Iris pigment epithelial cell (primary cell): ENCODE results near the gene RASA3.
"Not testable (repeated sequence)": the region's sequence is repeated elsewhere in the genome, so short reads cannot be mapped to it uniquely, and the experiment has no call there.

ENCODE experiments used
- DNase-seq: peaks from one replicate; pipeline ENCODE4 v3.0.0-alpha.2; 2011; ENCODE audit warnings: low read depth

RASA3 gene, protein sequence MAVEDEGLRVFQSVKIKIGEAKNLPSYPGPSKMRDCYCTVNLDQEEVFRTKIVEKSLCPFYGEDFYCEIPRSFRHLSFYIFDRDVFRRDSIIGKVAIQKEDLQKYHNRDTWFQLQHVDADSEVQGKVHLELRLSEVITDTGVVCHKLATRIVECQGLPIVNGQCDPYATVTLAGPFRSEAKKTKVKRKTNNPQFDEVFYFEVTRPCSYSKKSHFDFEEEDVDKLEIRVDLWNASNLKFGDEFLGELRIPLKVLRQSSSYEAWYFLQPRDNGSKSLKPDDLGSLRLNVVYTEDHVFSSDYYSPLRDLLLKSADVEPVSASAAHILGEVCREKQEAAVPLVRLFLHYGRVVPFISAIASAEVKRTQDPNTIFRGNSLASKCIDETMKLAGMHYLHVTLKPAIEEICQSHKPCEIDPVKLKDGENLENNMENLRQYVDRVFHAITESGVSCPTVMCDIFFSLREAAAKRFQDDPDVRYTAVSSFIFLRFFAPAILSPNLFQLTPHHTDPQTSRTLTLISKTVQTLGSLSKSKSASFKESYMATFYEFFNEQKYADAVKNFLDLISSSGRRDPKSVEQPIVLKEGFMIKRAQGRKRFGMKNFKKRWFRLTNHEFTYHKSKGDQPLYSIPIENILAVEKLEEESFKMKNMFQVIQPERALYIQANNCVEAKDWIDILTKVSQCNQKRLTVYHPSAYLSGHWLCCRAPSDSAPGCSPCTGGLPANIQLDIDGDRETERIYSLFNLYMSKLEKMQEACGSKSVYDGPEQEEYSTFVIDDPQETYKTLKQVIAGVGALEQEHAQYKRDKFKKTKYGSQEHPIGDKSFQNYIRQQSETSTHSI

DNA sequence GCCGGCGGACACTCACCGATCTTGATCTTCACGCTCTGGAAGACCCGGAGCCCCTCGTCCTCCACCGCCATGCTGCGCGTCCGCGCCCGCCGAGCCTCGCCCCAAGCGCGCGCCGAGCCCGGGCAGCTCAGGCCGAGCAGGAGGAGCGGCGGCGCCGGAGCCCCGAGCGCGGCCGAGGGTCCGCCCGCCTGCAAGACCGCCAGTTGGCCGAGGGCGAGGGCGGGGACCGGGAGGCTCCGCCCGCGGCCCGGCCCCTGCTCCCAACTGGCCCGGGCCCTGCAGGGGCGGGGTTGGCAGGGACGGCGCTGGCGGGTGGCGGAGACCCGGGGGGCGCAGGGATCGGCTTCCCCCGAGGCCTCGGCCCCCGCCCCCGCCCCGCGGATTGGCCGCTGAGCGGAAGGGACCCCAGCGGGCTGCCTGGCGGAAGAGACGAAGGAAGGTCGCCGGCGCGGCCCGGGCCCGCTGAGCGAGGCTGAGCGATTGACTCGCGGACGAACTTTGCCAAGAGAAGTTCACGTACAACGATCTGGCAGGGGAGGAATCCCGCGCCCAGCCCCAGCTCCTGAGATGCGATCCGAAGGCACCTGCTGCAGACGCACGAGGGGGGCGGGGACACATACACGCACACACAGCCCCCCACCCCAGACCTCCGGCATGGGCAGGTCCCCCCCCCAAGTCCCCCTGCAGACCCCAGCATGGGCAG lies at the start of gene RASA3:
TSS of gene RASA3 (minus strand) at position 205 of the 703 bp plus-strand sequence. CDS start at position 71, 134 bp downstream.
- DNase-seq, result peak; percentile 91

DNA sequence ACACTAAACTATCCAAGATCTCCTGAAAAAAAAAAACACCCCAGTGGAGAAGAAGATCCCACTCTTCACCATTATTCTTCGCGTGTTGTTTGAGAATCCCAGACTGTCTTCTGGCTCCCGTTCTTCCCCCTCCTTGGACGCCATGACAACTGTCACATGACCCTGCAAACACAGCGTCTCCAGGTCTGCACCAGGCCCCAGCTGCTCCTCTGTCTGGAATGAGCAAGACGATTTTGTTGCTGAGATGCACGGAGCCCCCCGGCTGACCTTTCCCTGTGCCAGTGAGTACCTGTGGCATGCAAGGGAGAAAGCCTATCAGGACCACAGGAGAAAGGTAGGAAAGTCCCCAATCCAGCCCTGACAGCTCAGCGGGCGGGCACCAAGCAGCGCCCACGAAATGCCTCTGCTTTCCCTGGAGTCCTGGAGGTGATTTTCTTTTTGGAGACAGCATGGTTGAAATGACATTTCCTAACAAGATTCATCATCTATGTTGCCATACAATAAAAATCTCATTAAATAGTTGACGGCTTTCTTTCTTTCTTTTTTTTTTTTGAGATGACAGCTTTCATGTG lies 46.8 kb upstream of the RASA3 start, which contains the start of gene CFAP97D2:
TSS of gene CFAP97D2 (plus strand) at position 171 of the 572 bp plus-strand sequence. CDS start at position 245, 74 bp downstream.
- no peak for DNase-seq

DNA sequence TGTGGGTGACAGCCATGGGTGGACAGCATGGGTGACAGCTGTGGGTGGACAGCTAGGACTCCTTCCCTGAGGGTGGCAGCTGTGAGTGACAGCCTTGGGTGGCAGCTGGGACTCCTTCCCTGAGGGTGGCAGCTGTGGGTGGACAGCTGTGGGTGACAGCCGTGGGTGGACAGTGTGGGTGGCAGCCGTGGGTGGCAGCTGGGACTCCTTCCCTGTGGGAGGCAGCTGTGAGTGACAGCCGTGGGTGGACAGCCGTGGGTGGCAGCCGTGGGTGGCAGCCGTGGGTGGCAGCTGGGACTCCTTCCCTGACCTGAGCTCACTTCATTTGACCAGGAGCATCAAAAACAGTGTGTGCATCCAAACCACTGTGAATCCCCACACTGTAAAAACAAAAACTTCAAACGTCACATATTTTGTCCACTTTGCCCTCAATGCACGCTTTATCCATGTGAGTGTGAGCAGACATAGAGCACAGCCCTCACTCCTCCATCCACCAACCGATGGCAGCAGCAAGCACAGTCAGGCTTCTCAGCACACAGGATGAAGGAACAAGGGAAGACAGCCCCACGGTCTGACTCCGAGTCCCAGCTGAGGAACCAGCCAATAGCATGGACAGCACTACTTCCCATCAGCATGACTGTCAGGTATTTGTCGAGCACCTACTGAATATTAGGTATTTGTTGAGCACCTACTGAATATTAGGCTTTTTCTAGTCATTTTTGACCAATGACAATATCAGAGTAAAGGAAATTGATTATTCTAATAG lies 45.0 kb upstream of the RASA3 start:
- no peak for DNase-seq

DNA sequence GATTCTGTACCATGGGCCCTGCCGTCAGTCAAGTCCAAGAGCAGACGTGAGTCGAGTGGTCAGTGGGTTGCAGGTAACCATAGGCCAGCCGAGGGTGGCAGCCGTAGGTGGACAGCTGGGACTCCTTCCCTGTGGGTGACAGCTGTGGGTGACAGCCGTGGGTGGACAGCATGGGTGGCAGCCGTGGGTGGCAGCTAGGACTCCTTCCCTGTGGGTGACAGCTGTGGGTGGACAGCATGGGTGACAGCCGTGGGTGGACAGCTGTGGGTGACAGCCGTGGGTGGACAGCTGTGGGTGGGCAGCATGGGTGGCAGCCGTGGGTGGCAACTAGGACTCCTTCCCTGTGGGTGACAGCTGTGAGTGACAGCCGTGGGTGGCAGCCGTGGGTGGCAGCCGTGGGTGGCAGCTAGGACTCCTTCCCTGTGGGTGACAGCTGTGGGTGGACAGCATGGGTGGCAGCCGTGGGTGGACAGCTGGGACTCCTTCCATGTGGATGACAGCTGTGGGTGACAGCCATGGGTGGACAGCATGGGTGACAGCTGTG lies 44.0 kb upstream of the RASA3 start:
- DNase-seq, result not testable (repeated sequence)

DNA sequence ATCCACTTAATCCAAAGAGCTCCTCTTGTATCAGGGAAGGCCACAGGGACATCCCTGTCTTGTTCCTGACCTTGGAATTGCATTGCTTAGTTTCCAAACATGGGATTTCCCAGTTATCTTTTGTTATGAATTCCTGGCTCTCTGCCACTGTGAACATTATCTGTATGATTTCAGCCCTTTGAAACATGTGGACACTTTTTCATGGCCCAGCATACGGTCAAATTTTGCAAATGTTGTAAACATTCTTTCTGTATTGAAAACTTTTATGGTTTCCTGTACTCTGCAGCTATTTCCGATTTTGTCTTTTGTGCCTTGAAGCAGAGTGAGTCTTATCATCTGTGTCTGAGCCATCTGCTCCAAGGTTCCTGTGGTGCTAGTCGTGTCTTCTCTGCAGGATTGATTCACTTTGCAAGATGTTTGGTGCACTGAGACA lies 42.1 kb upstream of the RASA3 start:
- peak; percentile 38 for DNase-seq

DNA sequence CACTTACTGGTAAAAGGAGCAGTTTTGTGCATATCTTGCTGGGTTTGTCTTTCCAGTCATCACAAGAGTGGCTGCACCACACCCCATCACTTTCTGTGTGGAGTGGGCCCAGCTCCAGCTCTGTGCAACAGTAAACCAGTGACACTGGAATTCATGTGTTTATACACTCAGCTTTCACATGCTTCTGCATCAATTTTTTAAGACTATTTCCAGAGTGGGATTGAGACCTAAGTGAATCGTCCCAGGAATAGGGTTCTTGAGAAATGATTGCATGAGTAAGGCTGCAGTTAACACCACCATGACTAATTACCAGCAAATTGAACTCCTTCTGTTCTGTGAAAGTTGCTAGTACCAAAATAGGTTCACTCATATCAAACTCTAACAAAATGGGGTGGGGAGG lies 41.3 kb upstream of the RASA3 start:
- DNase-seq, result peak; percentile 14

DNA sequence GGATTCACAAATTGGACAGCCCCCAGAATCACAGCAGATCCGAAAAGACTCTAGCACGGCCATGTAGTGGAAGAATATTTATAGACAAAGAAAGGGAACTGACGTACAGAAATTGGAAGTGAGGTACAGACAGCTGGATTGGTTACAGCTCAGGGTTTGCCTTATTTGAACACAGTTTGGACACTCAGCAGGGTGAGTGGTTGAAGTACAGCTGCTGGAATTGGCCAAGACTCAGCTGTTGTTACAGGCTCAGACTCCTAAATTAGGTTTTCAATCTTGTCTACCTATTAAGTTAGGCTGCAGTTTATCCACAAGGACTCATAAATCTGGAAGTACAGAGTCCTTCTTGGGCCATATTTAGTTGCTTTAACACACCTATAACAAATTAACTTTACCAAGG lies 40.8 kb upstream of the RASA3 start:
- DNase-seq, result no peak

DNA sequence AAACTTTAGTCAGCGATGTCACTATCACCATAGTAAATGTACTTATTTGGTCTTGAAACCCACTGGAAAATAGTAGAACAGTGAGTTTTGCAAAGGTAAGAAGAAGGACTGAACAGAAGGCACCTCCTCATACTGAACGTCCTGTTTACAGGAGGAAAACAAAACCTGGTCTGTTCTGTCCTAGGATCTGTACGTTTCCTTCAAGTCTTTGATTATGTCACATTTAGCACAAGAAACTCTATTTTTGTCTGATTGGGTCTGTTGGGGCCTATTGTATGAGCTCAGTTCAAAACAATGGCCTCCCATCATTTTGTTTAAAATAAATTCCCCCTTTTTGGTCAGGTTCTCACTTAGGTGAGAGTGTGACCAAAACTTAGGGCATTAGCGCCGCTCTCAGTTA lies 35.5 kb upstream of the RASA3 start:
- no peak for DNase-seq

DNA sequence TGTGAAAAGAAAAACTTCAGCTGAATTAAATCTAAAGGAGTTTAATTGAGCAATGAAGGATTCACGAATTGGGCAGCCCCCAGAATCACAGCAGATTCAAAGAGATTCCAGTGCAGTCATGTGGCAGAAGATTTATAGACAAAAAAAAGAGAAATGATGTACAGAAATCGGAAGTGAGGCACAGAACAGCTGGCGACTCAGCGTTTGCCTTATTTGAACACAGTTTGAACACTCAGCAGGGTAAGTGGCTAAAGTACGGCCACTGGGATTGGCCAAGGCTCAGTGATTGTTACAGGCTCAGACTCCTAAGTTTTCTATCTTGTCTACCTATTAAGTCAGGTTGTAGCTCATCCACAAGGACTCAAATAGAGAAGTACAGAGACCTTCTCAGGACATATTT lies 35.0 kb upstream of the RASA3 start:
- DNase-seq, result no peak

DNA sequence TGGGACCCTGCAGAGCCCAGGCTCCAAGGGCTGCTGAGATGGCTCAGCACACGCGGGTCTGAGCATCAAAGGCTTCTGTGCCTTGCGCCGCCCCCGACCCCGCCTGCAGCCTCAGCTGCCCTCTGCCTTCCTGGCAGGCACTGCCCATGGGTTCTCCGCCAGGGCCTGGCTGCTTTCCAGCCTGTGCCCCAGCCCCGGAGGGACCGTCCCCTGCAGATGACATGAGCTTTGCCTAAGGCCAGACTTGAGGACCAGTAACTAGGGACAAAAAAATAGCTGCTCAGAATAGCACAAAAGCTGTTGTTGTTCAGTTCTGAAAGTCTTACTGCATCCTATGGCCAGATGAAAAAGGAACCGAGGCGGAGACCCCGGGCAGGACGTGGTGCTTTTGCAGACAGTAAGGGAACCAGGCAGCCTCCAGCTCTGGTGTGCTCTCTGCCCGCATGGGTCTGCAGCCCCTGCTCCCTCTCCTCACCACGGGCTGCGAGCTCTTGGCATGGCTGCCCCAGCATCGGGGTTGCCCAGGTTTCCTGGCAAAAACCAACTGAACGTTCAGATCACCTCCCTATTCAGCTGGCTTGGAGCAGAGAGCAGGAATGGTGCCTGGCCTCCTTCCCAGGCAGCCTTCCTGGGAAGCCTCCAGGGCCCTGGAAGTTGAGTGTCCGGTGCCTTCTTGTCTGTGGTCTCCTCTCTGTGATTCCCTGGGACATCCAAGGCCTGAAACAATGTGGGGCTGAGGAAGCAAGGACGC lies 34.1 kb upstream of the RASA3 start:
- DNase-seq, result no peak

DNA sequence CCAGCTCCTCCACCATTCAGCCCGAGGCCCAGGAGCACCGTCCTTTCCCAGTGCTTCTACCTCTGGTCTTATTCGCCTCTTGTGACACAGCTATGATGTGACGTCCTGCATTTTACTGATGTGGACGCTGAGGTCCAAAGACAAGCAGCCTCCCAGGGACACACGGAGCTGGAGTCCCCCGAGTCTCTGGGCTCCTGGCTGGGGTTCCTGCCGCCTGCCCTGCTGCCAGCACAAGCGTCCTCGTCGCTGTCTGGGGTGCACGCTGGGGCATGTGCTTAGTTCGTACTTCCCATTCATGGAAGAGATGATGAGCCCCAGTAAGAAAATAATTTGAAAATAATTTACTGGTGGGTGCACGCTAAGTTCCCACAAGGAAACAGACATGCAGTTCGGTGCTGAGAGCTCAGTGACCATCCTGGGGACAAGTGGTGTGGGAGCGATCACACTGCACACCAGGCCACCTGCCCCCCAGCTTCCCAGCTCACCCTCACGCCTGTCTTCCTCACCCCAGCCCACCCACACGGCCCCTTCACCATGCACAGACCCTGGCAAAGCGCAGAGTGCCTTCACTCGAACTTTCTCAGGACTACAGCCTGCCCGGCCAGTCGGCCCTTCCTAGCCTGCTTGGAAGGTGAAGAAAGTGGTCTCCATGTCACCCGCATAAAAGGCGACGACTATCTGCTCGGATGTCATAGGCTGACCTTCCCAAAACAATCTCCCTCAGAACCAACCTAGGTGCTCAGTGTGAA lies 32.4 kb upstream of the RASA3 start:
- no peak for DNase-seq

DNA sequence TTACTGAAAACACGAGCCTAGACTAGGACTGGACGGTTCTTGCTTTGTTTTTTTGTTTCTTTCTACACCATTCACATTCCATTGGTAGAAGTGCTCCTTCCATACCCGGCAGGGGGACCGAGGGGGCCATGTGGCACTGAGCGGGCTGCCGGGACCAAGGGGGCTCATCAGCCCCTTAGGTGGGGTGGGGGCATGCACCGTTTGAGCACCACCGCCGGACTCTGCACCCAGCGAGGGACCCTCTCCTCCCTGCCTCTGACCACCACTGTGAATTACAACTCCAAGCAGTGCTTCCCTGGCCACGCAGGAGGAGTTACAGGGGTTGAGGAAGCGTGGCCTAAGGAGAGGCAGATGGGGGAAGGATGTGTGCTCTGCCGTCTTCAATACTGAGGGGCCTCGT lies 31.6 kb upstream of the RASA3 start:
- DNase-seq, result no peak

DNA sequence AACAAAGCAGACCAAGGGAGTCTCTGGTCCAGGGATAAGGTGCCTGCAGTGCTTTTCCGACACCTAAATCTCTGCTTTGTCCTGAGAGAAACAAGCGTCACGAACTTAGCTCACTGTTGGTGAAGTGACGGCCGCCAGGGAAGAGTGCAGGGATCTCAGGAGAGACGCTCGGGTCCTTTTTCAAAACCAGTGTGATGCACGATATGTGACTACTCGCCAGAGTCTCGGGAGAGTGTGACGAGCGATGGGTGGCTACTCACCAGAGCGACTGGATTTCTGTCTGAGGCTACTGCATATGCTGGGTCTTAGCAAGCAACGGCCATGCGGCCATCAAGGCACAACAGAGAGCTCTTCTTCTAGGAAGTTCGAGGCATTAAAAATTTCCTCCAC lies 30.1 kb upstream of the RASA3 start:
- no peak for DNase-seq

DNA sequence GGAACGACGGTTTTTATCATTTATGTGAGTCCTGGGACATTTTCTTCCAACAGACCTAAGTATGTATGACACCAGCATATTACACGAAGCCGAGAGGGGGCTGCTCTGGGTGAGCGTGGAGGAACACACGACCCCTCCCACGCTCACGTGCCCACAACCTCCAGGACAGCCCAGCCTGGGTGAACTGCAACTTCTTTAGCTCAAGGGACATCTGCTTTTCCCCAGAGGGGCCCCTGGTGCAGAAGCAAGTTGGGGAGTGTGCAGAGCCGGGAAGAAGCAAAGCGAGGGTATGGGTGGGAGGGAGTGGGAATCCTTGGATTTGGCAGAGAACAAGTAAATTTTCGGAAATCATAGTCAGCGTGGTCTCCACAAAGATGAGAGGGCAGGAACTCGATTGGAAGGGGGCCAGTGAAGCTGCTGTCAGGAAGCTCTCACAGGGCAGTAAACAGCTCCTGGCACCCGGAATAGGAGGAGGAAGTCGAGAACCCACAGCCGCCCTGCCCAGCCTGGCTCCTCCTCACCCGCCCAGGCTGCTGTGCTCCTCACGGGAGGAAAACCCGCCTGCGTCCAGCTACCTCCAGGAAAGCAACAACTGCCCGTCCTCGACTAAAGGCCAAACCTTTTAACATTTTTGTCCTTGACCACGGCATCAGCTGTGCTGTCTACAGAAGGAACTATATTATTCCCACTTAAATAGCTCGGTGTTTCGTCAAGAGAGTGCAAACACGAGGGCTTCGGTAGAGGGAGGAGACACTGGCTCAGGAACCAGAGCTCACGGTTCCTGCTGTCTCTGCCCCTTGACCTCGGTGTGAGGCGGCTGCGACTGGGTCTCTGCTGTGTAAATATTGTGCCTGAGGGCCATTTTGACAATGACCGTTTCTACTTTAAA lies 29.5 kb upstream of the RASA3 start:
- no peak for DNase-seq

DNA sequence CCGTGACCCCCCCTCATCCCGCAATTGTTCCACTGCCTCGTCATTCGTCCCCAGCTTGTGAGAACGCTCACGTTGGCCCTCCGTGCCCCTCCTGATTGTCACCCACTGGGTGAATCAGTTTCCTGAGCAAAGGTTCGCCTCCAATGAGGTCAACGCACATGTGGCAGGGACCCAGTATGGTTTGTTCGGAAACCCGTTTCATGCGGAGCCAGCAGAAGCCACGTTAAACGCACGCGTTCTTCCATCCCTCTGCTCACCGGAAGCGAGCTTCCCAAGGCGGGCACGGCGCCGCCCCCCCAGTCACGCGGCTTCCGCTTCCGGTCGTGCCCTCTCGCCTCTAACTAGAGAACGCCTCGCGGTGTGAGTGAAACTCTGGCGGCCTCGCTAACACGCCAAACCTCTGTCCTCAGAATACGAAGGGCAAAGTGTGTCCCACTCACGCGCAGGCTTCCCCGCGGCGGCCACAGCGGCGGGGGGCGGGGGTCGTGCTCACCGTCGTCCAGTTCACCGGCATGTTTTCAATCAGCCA lies 28.7 kb upstream of the RASA3 start:
- DNase-seq, result no peak

DNA sequence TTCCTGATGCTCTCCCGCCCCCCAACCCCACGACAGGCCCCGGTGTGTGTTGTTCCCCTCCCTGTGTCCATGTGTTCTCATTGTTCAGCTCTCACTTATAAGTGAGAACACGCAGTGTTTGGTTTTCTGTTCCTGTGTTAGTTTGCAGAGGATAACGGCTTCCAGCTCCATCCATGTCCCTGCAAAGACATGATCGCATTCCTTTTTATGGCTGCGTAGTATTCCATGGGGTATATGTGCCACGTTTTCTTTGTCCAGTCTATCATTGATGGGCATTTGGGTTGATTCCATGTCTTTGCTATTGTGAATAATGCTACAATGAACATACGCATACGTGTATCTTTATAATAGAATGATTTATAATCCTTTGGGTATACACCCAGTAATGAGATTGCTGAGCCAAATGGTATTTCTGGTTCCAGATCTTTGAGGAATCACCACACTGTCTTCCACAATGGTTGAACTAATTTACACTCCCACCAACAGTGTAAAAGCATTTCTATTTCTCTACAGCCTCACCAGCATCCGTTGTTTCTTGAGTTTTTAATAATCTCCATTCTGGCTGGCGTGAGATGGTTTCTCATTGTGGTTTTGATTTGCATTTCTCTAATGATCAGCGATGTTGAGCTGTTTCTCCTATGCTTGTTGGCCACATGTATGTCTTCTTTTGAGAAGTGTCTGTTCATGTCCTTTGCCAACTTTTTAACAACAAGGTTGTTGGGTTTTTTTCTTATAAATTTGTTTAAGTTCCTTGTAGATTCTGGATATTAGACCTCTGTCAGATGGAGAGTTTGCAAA lies 26.6 kb upstream of the RASA3 start:
- DNase-seq, result not testable (repeated sequence)

DNA sequence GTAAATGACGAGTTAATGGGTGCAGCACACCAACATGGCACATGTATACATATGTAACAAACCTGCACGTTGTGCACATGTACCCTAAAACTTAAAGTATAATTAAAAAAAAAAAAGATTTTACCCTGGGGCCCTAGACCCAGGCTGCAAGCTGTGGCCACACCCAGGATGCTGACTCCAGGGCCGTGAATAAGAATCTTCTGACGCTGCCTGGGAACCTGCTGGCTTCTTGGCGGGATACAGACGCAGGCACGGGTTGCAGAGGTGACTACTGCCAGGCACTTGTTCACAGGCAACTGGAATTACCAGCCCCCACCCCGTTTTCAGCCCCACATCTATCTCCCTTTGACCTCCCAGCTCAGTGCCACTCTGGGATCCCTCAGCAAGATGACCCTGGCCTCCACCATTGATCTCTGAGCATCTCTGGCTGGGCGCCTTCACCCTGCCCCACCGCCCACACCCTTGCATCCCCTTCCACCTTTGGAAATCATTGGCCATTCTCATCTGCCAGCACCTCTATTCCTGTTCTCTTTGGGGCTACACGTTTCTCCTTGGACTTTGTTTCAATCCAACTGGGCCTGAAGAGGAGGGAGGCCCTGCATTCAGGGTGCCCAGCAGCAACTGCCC lies 25.6 kb upstream of the RASA3 start:
- DNase-seq, result no peak
